Hepatocyte (in vitro differentiated cells): ENCODE measurements around the gene RAD1.

Source experiments
- CTCF ChIP-seq: fragments of 200-600 bp; sonication (generic); IDR thresholded peaks from 2 replicates; pipeline ENCODE4 v1.5.1; 2016; ENCODE audit warnings: antibody characterized with exemption, mild to moderate bottlenecking; ENCODE audit not compliant: poor library complexity
- EZH2 ChIP-seq: fragments of 200-600 bp; sonication (generic); IDR thresholded peaks from 2 replicates; pipeline ENCODE4 v1.6.1; 2016; ENCODE audit warnings: antibody characterized with exemption, mild to moderate bottlenecking, borderline replicate concordance
- EZH2phosphoT487 ChIP-seq: fragments of 200-600 bp; sonication (generic); IDR thresholded peaks from one replicate; pipeline ENCODE4 v1.6.1; 2018; ENCODE audit warnings: antibody characterized with exemption, mild to moderate bottlenecking, low read depth, moderate library complexity; ENCODE audit not compliant: unreplicated experiment, severe bottlenecking

DNA sequence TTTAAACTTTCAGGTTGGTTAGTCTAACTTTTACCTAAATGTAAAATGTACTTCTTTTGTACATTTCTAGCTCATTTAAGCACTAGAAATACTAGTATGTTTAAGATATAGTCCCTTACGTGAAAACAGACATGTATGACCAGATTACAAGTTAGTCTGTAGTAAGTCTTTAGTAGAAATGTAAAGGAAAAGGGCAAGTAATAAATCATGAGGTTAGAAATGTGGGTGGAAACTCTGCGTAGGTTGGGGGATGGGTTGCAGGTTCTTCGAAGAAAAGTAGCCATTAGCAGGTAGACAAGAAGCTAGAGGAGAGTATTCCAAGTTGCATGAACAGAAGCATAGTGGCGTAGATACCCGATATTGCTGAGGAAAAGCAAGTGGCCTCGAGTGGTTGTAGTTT lies 22.9 kb downstream of the RAD1 start:
- TF ChIP-seq CTCF (no peak), EZH2phosphoT487 (no peak), EZH2 (no peak)
